Prostate gland (tissue), 2 donors: ENCODE data around the gene TRIP4. TPM values are rescaled to one million over a fixed set of nuclear protein-coding genes. Genes with fewer than 3 reads are reported as not detected.
"Not testable (repeated sequence)": the region's sequence is repeated elsewhere in the genome, so short reads cannot be mapped to it uniquely, and the experiment has no call there.

ENCODE experiments used
- DNase-seq: peaks from one replicate; pipeline ENCODE4 v3.0.0-alpha.2; 2019; ENCODE audit warnings: low spot score
- H3K27ac ChIP-seq, 2 donors: fragments of 200-600 bp; sonication (generic); 2 replicates each; pipeline ENCODE4 v1.5.1; 2017 to 2019
- H3K27me3 ChIP-seq: fragments of 200-600 bp; sonication (generic); replicated peaks from 2 replicates; pipeline ENCODE4 v1.5.1; 2019; ENCODE audit not compliant: insufficient read depth
- H3K36me3 ChIP-seq, 2 donors: fragments of 200-600 bp; sonication (generic); 1 replicate in 1 of 2; 2 replicates in 1 of 2; pipeline versions ENCODE4 v1.5.1 to v1.8.1; 2017 to 2019
- H3K4me1 ChIP-seq: fragments of 200-600 bp; sonication (generic); replicated peaks from 2 replicates; pipeline ENCODE4 v1.5.1; 2019
- H3K4me3 ChIP-seq, 2 donors: fragments of 200-600 bp; sonication (generic); 2 replicates each; pipeline ENCODE4 v1.5.1; 2017 to 2019
- H3K9me3 ChIP-seq: fragments of 200-600 bp; sonication (generic); 2 replicates; pipeline ENCODE4 v1.5.1; 2017
- POLR2A ChIP-seq: fragments of 450-650 bp; IDR thresholded peaks from one replicate; pipeline ENCODE4 v1.6.1; 2016; ENCODE audit warnings: antibody characterized with exemption, mild to moderate bottlenecking
- POLR2AphosphoS5 ChIP-seq: sonication (generic); formaldehyde crosslinking; IDR thresholded peaks from one replicate; pipeline ENCODE4 v1.6.1; 2017; ENCODE audit warnings: antibody characterized with exemption
- WGBS: methylation state at CpG from one replicate; pipeline ENCODE4 v1.1.5; 2018; 5-methylcytosine and 5-hydroxymethylcytosine counted together
- intact Hi-C: fragments of 100-400 bp; cut with DNase I; formaldehyde crosslinking; loops from one replicate; pipeline ENCODE4 v1.14.2; 2022
- total RNA-seq, 2 donors: library from RNA; depleted of rRNA; stranded (reverse); fragments of >200 nt; gene quantifications; one replicate each; pipeline ENCODE4 v1.1.0, GENCODE V29; 2016
- TF ChIP-seq, protein P1 (sequence below), 4 experiments: fragments of 200-600 bp in 2 of 4; fragments of 450-650 bp in 2 of 4; sonication (generic) in 2 of 4; IDR thresholded peaks; 1 replicate in 3 of 4; 2 replicates in 1 of 4; pipeline ENCODE4 v1.5.1; 2016 to 2019; ENCODE audit warnings: antibody characterized with exemption in 4 of 4, mild to moderate bottlenecking in 2 of 4, moderate library complexity in 2 of 4

The TRIP4 gene
- total RNA-seq, 2 donors from 2014 or later, result 14.6 to 17.6 TPM

DNA sequence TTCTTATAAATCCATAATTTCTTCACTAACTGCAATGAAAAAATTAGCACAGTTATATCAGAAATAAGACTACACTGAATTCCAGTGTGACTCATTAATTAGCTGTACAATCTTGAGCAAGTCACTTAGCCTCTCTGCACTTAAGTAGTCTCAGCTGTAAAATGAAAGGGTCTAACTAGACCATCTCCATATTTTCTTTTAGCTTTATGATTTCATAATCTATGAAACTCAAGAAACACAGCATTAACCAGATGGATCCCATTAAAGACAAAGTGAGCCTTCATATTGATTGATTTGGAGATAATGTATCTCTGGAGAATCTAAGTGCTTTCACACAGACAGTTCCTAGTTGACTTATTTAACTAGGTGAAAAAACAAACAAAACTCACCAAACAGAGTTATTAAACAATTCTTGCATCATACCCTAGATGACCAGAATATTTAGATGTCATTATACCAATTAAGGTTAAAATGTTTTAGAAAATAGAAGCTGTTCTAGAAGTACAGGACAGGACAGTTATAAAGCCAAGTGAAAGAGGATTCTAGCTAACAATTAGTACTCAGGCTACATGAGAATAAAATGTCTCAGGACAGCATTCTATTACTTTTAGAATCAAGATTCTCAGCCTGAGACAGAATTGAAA lies 42.9 kb upstream of the TRIP4 start:
- no peaks in the 10 kb centered on the region for H3K4me1 ChIP-seq
- intact Hi-C loops, result no loop called here
- TF ChIP-seq, protein P1, sequence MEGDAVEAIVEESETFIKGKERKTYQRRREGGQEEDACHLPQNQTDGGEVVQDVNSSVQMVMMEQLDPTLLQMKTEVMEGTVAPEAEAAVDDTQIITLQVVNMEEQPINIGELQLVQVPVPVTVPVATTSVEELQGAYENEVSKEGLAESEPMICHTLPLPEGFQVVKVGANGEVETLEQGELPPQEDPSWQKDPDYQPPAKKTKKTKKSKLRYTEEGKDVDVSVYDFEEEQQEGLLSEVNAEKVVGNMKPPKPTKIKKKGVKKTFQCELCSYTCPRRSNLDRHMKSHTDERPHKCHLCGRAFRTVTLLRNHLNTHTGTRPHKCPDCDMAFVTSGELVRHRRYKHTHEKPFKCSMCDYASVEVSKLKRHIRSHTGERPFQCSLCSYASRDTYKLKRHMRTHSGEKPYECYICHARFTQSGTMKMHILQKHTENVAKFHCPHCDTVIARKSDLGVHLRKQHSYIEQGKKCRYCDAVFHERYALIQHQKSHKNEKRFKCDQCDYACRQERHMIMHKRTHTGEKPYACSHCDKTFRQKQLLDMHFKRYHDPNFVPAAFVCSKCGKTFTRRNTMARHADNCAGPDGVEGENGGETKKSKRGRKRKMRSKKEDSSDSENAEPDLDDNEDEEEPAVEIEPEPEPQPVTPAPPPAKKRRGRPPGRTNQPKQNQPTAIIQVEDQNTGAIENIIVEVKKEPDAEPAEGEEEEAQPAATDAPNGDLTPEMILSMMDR (IDR thresholded peaks at IDR 0.05), result no peak
- TF ChIP-seq POLR2A (no peak), POLR2AphosphoS5 (no peak)
- H3K27ac ChIP-seq, result no peak overlapping the region
- no peak for DNase-seq
- no peaks in the 10 kb centered on the region for H3K27me3 ChIP-seq
- no peaks in the 10 kb centered on the region for H3K9me3 ChIP-seq
- H3K36me3 ChIP-seq, result no peaks in the 10 kb centered on the region
- H3K4me3 ChIP-seq, result no peak overlapping the region

DNA sequence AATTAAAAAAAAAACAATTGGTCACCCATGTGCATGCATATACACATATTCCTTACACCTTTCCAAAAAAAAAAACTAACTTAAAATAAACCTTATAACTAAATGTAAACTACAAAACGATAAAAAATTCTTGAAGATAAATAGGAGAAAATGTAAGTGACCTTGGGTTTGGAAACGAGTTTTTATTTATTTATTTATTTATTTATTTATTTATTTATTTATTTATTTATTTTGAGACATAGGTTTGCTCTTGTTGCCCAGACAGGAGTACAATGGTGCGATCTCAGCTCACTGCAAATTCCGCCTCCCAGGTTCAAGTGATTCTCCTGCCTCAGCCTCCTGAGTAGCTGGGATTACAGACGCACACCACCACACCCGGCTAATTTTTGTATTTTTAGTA lies 41.4 kb upstream of the TRIP4 start:
- WGBS, result 96% methylated on average over 6 of the region's 6 CpGs
- H3K27me3 ChIP-seq, H3K9me3 ChIP-seq, H3K27ac ChIP-seq, DNase-seq, H3K4me3 ChIP-seq, H3K4me1 ChIP-seq, H3K36me3 ChIP-seq, intact Hi-C loops: not testable (repeated sequence)

DNA sequence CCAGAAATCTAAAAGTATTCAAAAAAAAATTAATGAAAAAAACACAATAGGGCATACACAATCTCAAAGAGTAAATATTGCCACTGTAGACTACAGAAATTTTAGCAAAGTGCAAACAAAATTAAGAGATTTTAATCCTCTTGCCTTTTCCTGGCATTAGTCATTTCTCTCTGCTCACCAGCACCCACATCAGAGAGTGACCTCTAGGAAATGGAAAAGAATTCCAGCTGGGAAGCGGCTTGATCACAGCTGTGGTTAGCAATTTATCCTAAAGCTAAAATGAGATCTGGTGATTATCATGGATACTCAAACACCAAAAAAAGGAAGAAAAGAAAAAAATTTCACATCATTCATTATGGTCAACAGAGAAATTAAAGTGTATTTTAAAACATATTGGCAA lies 39.2 kb upstream of the TRIP4 start:
- no peak for DNase-seq
- intact Hi-C loops, result no loop called here
- Histone ChIP-seq H3K4me3 (no peak overlapping the region), H3K36me3 (no peaks in the 10 kb centered on the region), H3K27me3 (no peaks in the 10 kb centered on the region), H3K9me3 (no peaks in the 10 kb centered on the region), H3K27ac (no peak overlapping the region), H3K4me1 (no peaks in the 10 kb centered on the region)
- WGBS, result 96% methylated on average over 1 of the region's 1 CpG
- TF ChIP-seq, protein P1 (IDR thresholded peaks at IDR 0.05), result no peak

DNA sequence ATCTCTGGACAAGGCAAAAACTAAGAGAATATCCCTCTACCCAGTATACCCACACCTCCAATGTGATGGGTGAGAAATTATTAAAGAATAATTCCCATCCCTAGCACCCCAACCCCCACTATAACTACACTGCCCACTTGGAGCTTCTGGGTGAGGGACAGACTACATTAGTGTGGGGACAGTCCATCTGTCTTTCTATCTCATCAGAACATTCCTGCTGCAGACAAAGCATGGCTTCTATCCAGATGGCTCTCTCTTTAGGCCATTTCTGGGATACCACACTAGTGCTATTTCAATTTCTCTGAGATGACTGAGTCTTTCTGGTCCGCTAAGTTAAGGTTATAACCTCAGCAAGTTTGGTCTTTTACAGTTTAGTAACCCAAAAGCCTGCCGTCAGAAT lies 38.3 kb upstream of the TRIP4 start:
- H3K4me1 ChIP-seq, result no peaks in the 10 kb centered on the region
- no peak overlapping the region for H3K4me3 ChIP-seq
- no peak for TF ChIP-seq POLR2A
- no peak for TF ChIP-seq POLR2AphosphoS5
- TF ChIP-seq, protein P1 (IDR thresholded peaks at IDR 0.05), result no peak
- 95% methylated on average over 2 of the region's 2 CpGs for WGBS
- DNase-seq, result no peak
- H3K27ac ChIP-seq, result no peak overlapping the region
- H3K36me3 ChIP-seq, result no peaks in the 10 kb centered on the region
- H3K9me3 ChIP-seq, result no peaks in the 10 kb centered on the region
- no peaks in the 10 kb centered on the region for H3K27me3 ChIP-seq
- intact Hi-C loops, result no loop called here

DNA sequence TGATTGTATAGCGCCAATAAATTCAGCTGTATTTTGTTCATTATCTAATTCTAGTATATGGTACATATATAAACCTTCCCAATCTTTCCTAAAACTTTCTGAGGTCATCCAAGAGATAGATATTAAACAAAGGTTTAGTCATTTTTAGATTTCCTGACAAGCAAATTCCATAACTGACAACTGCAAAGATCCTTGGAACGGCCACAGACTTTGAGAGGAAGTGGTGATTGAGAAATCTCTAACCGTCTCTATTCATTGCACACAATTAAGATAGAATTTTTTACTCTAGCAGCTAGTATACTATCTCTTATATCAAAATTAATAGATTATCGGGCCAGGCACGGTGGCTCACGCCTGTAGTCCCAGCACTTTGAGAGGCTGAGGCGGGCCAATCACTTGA lies 36.4 kb upstream of the TRIP4 start:
- no peaks in the 10 kb centered on the region for H3K9me3 ChIP-seq
- H3K27ac ChIP-seq, result no peak overlapping the region
- no peak for DNase-seq
- 94% methylated on average over 7 of the region's 7 CpGs for WGBS
- TF ChIP-seq POLR2AphosphoS5, result no peak
- no peak for TF ChIP-seq POLR2A
- TF ChIP-seq, protein P1 (IDR thresholded peaks at IDR 0.05), result no peak
- no peaks in the 10 kb centered on the region for H3K4me1 ChIP-seq
- intact Hi-C loops, result no loop called here
- no peaks in the 10 kb centered on the region for H3K36me3 ChIP-seq
- no peaks in the 10 kb centered on the region for H3K27me3 ChIP-seq
- no peak overlapping the region for H3K4me3 ChIP-seq
